Lung (tissue), 12 donors: ENCODE measurements around the gene FHL2. TPM values are rescaled to one million over a fixed set of nuclear protein-coding genes. Genes with fewer than 3 reads are reported as not detected.

Source experiments
- ATAC-seq: fragments of 200-7000 bp; cut with Tn5 transposase; one replicate; pipeline ENCODE4 v1.9.1; 2020; ENCODE audit warnings: moderate number of reproducible peaks; ENCODE audit not compliant: insufficient read depth, low FRiP score
- DNase-seq, 3 donors: peaks; one replicate each; pipeline ENCODE4 v3.0.0-alpha.2; 2013 to 2017
- H3K27ac ChIP-seq, 2 donors: one replicate each; pipeline ENCODE4 v1.5.1; 2013; ENCODE audit warnings: mild to moderate bottlenecking in 2 of 2, moderate library complexity in 2 of 2, control low read depth in 1 of 2, inconsistent platforms in 1 of 2, low read depth in 1 of 2, low read length in 1 of 2
- H3K27me3 ChIP-seq, 3 donors: one replicate each; pipeline ENCODE4 v1.5.1; 2013; ENCODE audit warnings: low read length in 2 of 3; ENCODE audit not compliant: control insufficient read depth in 3 of 3, insufficient read depth in 3 of 3
- H3K36me3 ChIP-seq, 4 donors: one replicate each; pipeline ENCODE4 v1.5.1; 2013; ENCODE audit warnings: low read length in 4 of 4, mild to moderate bottlenecking in 1 of 4, moderate library complexity in 1 of 4; ENCODE audit not compliant: control insufficient read depth in 4 of 4, insufficient read depth in 4 of 4
- H3K4me1 ChIP-seq, 5 donors: one replicate each; pipeline ENCODE4 v1.5.1; 2013; ENCODE audit warnings: low read length in 5 of 5, mild to moderate bottlenecking in 2 of 5, moderate library complexity in 1 of 5; ENCODE audit not compliant: control insufficient read depth in 5 of 5, insufficient read depth in 5 of 5
- H3K4me3 ChIP-seq: one replicate; pipeline ENCODE4 v1.5.1; 2013; ENCODE audit warnings: mild to moderate bottlenecking, control low read depth, moderate library complexity
- H3K9ac ChIP-seq, 2 donors: one replicate each; pipeline ENCODE4 v1.5.1; 2013; ENCODE audit warnings: low read length in 2 of 2, control low read depth in 1 of 2; ENCODE audit not compliant: insufficient read depth in 1 of 2
- H3K9me3 ChIP-seq, 4 donors: one replicate each; pipeline ENCODE4 v1.5.1; 2013; ENCODE audit warnings: low read length in 3 of 4, mild to moderate bottlenecking in 1 of 4, moderate library complexity in 1 of 4; ENCODE audit not compliant: control insufficient read depth in 4 of 4, insufficient read depth in 3 of 4
- WGBS, 2 donors: extraction: QIAGEN DNeasy Blood & Tissue Kit; methylation state at CpG; one replicate each; pipeline ENCODE4 v1.1.7; 2013; 5-methylcytosine and 5-hydroxymethylcytosine counted together
- polyA plus RNA-seq, 2 donors: library from polyadenylated mRNA; stranded (reverse); fragments of 200-250 nt; gene quantifications; one replicate each; pipeline ENCODE4 v1.2.1, GENCODE V29; 2013
- total RNA-seq, 2 donors: library from RNA; depleted of rRNA in 1 of 2; stranded (reverse); fragments of >200 nt in 1 of 2; gene quantifications; one replicate each; pipeline ENCODE4 v1.2.1, GENCODE V29; 2014 to 2021
- TF ChIP-seq, protein P1 (sequence below): IDR thresholded peaks from 2 replicates; pipeline ENCODE4 v1.5.1; 2012; ENCODE audit warnings: mild to moderate bottlenecking; ENCODE audit errors: control extremely low read depth, extremely low read depth
- donor health status: control.
- donor health status: control.
- donor health status: Bipolar disorder and iron deficiency.
- donor health status: healthy.
- donor health status: DM: yes; HTN: yes; CAD: no.

Gene FHL2
- total and polyA plus RNA-seq, 4 donors: 6.6 to 12.8 (median 8.7) TPM

DNA sequence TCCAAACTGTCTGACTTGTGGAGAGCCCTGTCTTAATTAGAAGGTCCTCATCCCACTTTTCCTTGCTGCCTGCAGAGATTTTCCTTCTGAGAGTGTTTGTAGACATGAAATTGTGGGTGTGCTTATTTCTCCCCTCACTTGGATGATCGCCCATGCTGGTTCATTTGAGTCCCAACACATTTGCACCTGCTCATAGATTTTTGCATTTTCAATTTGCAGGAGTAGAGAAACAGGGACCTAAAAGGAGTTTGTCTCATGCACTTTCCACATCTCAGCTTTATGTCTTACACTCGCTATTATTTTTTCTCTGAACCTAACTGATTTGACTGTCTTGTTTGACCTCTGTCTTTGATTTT, 33.2 kb upstream of the FHL2 start:
- no peak for ATAC-seq
- Histone ChIP-seq H3K4me1 (peaks cover 0 to 14% (median 0%) of the 10 kb centered on the region in 5 donors), H3K27me3 (no peaks in the 10 kb centered on the region), H3K27ac (peak overlapping the region in 1 of 2 donors; percentile 69), H3K9me3 (no peaks in the 10 kb centered on the region), H3K9ac (no peak overlapping the region), H3K36me3 (no peaks in the 10 kb centered on the region), H3K4me3 (no peak overlapping the region)
- DNase-seq: no peak
- 68 to 78% methylated on average over 2 of the region's 2 CpGs for WGBS, 2 donors
- TF ChIP-seq, protein P1, sequence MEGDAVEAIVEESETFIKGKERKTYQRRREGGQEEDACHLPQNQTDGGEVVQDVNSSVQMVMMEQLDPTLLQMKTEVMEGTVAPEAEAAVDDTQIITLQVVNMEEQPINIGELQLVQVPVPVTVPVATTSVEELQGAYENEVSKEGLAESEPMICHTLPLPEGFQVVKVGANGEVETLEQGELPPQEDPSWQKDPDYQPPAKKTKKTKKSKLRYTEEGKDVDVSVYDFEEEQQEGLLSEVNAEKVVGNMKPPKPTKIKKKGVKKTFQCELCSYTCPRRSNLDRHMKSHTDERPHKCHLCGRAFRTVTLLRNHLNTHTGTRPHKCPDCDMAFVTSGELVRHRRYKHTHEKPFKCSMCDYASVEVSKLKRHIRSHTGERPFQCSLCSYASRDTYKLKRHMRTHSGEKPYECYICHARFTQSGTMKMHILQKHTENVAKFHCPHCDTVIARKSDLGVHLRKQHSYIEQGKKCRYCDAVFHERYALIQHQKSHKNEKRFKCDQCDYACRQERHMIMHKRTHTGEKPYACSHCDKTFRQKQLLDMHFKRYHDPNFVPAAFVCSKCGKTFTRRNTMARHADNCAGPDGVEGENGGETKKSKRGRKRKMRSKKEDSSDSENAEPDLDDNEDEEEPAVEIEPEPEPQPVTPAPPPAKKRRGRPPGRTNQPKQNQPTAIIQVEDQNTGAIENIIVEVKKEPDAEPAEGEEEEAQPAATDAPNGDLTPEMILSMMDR: no peak

DNA sequence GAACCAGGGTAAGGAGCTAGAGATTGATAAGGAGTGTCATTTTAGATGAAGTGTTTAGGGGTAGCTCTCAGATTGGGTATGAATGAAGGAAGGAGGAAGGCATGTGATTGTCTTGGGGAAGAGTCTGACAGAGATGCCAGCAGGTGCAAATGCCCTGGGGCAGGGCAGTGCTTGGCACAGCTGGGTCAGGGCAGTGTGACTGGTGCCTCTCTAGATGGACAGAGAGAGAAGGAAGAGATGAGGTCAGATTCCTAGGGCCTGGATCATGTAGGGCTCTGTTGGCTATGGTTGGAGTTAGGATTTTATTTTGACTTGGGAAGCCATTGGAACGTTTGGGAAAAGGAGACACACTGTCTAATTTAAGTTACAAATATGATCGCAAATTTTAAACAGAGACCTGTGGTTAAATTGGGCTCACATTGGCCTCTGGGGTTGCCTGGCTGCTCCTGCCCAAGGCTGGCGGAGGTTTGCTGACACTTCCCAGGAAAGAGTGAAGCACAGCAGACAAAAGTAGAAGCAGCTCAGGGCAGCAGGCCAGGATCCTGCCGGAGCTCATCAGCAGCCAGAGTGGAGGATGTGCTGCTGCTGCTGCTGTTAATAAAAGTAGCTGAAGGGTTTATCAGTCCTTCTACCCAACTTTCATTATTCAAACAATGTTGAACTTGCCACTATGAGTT, 32.7 kb upstream of the FHL2 start:
- no peak overlapping the region for H3K9ac ChIP-seq
- H3K4me1 ChIP-seq: peaks cover 0 to 14% (median 0%) of the 10 kb centered on the region in 5 donors
- H3K9me3 ChIP-seq: no peaks in the 10 kb centered on the region
- DNase-seq (peak; percentile 45 to 75 (median 50)), ATAC-seq (no peak)
- peak overlapping the region in 1 of 2 donors; percentile 69 for H3K27ac ChIP-seq
- H3K27me3 ChIP-seq: no peaks in the 10 kb centered on the region
- no peak overlapping the region for H3K4me3 ChIP-seq
- H3K36me3 ChIP-seq: no peaks in the 10 kb centered on the region
- WGBS, 2 donors: 54 to 67% methylated on average over 4 of the region's 4 CpGs
- TF ChIP-seq, protein P1: no peak

DNA sequence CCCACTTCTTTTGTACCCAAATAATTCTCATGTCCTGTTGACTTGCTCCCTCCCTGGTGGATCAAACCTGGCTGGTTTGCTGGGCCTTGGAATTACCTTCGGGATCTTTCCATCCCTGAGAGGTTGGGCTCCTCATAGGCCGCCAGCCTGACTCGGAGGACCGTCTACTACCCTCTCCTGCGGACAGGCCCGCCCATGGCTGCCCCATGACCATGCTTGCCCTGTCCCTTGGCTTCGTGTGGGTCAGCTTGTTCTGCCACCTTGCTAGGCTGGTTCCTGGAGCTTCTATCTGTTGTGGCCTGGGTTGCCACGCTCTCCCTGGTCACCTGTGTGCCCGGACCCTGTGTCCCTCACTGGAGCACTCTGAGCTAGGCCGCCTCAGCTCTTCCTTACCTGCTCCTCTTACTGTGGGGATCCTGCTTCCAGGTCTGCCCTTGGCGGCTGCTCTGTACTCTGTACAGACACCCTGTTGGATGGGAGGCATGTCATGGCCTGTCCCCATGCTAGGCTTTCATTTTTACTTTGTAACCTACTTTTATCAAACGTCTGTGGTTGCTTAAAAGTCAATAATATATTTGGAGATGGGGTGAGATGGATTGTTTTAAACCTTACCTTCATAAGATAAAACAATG, 29.7 kb upstream of the FHL2 start:
- DNase-seq (no peak), ATAC-seq (no peak)
- Histone ChIP-seq H3K9ac (no peak overlapping the region), H3K4me3 (no peak overlapping the region), H3K4me1 (peaks cover 0 to 14% (median 0%) of the 10 kb centered on the region in 5 donors), H3K9me3 (no peaks in the 10 kb centered on the region), H3K27me3 (no peaks in the 10 kb centered on the region), H3K27ac (peak overlapping the region in 1 of 2 donors; percentile 71), H3K36me3 (no peaks in the 10 kb centered on the region)
- WGBS, 2 donors: 86 to 93% methylated on average over 12 of the region's 12 CpGs
- TF ChIP-seq, protein P1: no peak
